Measurements from ENCODE around the gene BRS3. TPM values are rescaled to one million over a fixed set of nuclear protein-coding genes. Genes with fewer than 3 reads are reported as not detected.

The BRS3 gene
- total RNA-seq, 1 donor from 2014 or later: not detected

- no peaks in the 10 kb centered on the region for H3K27me3 Mint-ChIP-seq (ENCODE audit: unreplicated experiment)
- no peak overlapping the region for H3K27ac Mint-ChIP-seq (ENCODE audit: unreplicated experiment)
- no peak for TF ChIP-seq CTCF (IDR thresholded peaks at IDR 0.05; ENCODE audit: partially characterized antibody, unreplicated experiment)
- no peaks in the 10 kb centered on the region for H3K9me3 Mint-ChIP-seq (ENCODE audit: unreplicated experiment)
- no peak overlapping the region for H3K4me3 Mint-ChIP-seq (ENCODE audit: unreplicated experiment)
- H3K36me3 Mint-ChIP-seq (ENCODE audit: unreplicated experiment): no peaks in the 10 kb centered on the region
- DNase-seq: no peak
- no peaks in the 10 kb centered on the region for H3K4me1 Mint-ChIP-seq (ENCODE audit: low read depth, unreplicated experiment)
These were observed 4.1 kb downstream of the BRS3 start for GRCh38 chrX:136491832-136492231.

- no peaks in the 10 kb centered on the region for H3K4me1 Mint-ChIP-seq (ENCODE audit: low read depth, unreplicated experiment)
- H3K27me3 Mint-ChIP-seq (ENCODE audit: unreplicated experiment): no peaks in the 10 kb centered on the region
- H3K4me3 Mint-ChIP-seq (ENCODE audit: unreplicated experiment): no peak overlapping the region
- no peak overlapping the region for H3K27ac Mint-ChIP-seq (ENCODE audit: unreplicated experiment)
- TF ChIP-seq CTCF (IDR thresholded peaks at IDR 0.05; ENCODE audit: partially characterized antibody, unreplicated experiment): no peak
- no peak for DNase-seq
- H3K36me3 Mint-ChIP-seq (ENCODE audit: unreplicated experiment): no peaks in the 10 kb centered on the region
- H3K9me3 Mint-ChIP-seq (ENCODE audit: unreplicated experiment): no peaks in the 10 kb centered on the region
These were observed 5.3 kb downstream of the BRS3 start for GRCh38 chrX:136493011-136493410.

DNA sequence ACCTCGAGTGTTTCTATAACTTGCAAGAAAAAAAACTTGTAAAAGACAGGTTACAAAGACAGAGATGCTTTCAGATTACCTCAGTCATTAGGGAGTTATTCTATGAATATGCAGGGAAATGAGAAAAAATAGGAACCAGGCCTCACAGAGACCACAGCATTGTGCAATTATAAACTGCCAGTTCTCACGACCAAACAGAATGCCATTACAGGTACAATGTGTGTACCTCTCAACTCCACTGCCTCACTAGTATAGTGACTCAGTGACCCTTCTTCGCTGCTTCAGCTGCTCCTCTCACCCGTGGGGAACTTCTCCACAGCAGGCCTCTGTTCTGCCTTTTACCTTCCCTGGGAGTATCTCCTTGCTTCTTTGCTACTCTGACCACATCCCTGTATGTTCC lies 7.3 kb downstream of the BRS3 start:
- no peak overlapping the region for H3K4me3 Mint-ChIP-seq (ENCODE audit: unreplicated experiment)
- no peak for TF ChIP-seq CTCF (IDR thresholded peaks at IDR 0.05; ENCODE audit: partially characterized antibody, unreplicated experiment)
- H3K4me1 Mint-ChIP-seq (ENCODE audit: low read depth, unreplicated experiment): peaks cover 4% of the 10 kb centered on the region
- no peaks in the 10 kb centered on the region for H3K9me3 Mint-ChIP-seq (ENCODE audit: unreplicated experiment)
- DNase-seq: no peak
- H3K27me3 Mint-ChIP-seq (ENCODE audit: unreplicated experiment): no peaks in the 10 kb centered on the region
- H3K36me3 Mint-ChIP-seq (ENCODE audit: unreplicated experiment): no peaks in the 10 kb centered on the region
- no peak overlapping the region for H3K27ac Mint-ChIP-seq (ENCODE audit: unreplicated experiment)

- Mint-ChIP-seq H3K4me3 (ENCODE audit: unreplicated experiment) (peak overlapping the region; percentile 91), H3K27ac (ENCODE audit: unreplicated experiment) (peak overlapping the region; percentile 93), H3K36me3 (ENCODE audit: unreplicated experiment) (no peaks in the 10 kb centered on the region), H3K4me1 (ENCODE audit: low read depth, unreplicated experiment) (peaks cover 4% of the 10 kb centered on the region), H3K9me3 (ENCODE audit: unreplicated experiment) (no peaks in the 10 kb centered on the region), H3K27me3 (ENCODE audit: unreplicated experiment) (no peaks in the 10 kb centered on the region)
- TF ChIP-seq CTCF (IDR thresholded peaks at IDR 0.05; ENCODE audit: partially characterized antibody, unreplicated experiment): no peak
- DNase-seq: no peak
These were observed 8.5 kb downstream of the BRS3 start for GRCh38 chrX:136496186-136496763.

GRCh38 chrX:136496764-136497555 lies 9.2 kb downstream of the BRS3 start:
- no peak for TF ChIP-seq CTCF (IDR thresholded peaks at IDR 0.05; ENCODE audit: partially characterized antibody, unreplicated experiment)
- Mint-ChIP-seq H3K4me3 (ENCODE audit: unreplicated experiment) (peak overlapping the region; percentile 91), H3K27me3 (ENCODE audit: unreplicated experiment) (no peaks in the 10 kb centered on the region), H3K4me1 (ENCODE audit: low read depth, unreplicated experiment) (peaks cover 4% of the 10 kb centered on the region), H3K9me3 (ENCODE audit: unreplicated experiment) (no peaks in the 10 kb centered on the region), H3K27ac (ENCODE audit: unreplicated experiment) (peak overlapping the region; percentile 93), H3K36me3 (ENCODE audit: unreplicated experiment) (no peaks in the 10 kb centered on the region)
- DNase-seq: peak; percentile 79

Measured in glutamatergic neuron (in vitro differentiated cells).